Cardiac septum (tissue), 1 donor: Measurements from ENCODE around the gene RPS18. TPM values are rescaled to one million over a fixed set of nuclear protein-coding genes. Genes with fewer than 3 reads are reported as not detected.

ENCODE experiments used
- microRNA-seq: library from miRNA; unstranded; fragments of <30 nt; microRNA quantifications from one replicate; pipeline ENCODE4 v1.2.0, GENCODE V29; 2020
- total RNA-seq: library from RNA; stranded (reverse); fragmentation: NEBNext Ultra II Directional; extraction: Animal tissue kit (Norgen Biotek cat#: 25700); gene quantifications from one replicate; pipeline ENCODE4 v1.2.1, GENCODE V29; 2021
- donor health status: DM: no; HTN: no; CAD: no.

Gene RPS18
- total RNA-seq, 1 donor from 2014 or later, result 753 TPM

Small RNAs within 50 kb of the gene (microRNA-seq; reads per million reads assigned to microRNA genes)
- not detected for gene MIR6834
- gene MIR6873, result not detected

Other genes with a start within 250 kb of the RPS18 start
- gene HLA-DPA1, start 198.4 kb upstream of the RPS18 start, total RNA-seq, result 35.8 TPM
- 32.8 TPM for gene HLA-DPB1, start 196.1 kb upstream of the RPS18 start, total RNA-seq
- gene COL11A2, start 79.6 kb upstream of the RPS18 start, total RNA-seq, result 1.7 TPM
- gene RXRB, start 71.4 kb upstream of the RPS18 start, total RNA-seq, result 33.5 TPM
- 62.4 TPM for gene SLC39A7, start 71.2 kb upstream of the RPS18 start, total RNA-seq
- 9.9 TPM for gene HSD17B8, start 67.4 kb upstream of the RPS18 start, total RNA-seq
- gene RING1, start 63.6 kb upstream of the RPS18 start, total RNA-seq, result 24.5 TPM
- gene VPS52, start 199 bp upstream of the RPS18 start, total RNA-seq, result 32.5 TPM
- gene B3GALT4, start 5.0 kb downstream of the RPS18 start, total RNA-seq, result 9.3 TPM
- 18.8 TPM for gene WDR46, start 17.2 kb downstream of the RPS18 start, total RNA-seq
- gene PFDN6, start 17.5 kb downstream of the RPS18 start, total RNA-seq, result 35.1 TPM
- 46.9 TPM for gene RGL2, start 26.9 kb downstream of the RPS18 start, total RNA-seq
- gene TAPBP, start 42.0 kb downstream of the RPS18 start, total RNA-seq, result 85.8 TPM
- gene ZBTB22, start 45.7 kb downstream of the RPS18 start, total RNA-seq, result 19.9 TPM
- 19.8 TPM for gene DAXX, start 50.9 kb downstream of the RPS18 start, total RNA-seq
- 0.24 TPM for gene KIFC1, start 119.7 kb downstream of the RPS18 start, total RNA-seq
- 74.8 TPM for gene PHF1, start 138.9 kb downstream of the RPS18 start, total RNA-seq
- gene CUTA, start 146.0 kb downstream of the RPS18 start, total RNA-seq, result 94.6 TPM
- 9.0 TPM for gene SYNGAP1, start 148.0 kb downstream of the RPS18 start, total RNA-seq
- gene ZBTB9, start 182.5 kb downstream of the RPS18 start, total RNA-seq, result 4.5 TPM